Fibroblast of skin of right quadriceps (primary cell): ENCODE results near the gene IFT27.
"Not testable (repeated sequence)": the region's sequence is repeated elsewhere in the genome, so short reads cannot be mapped to it uniquely, and the experiment has no call there.

ENCODE experiments used
- DNase-seq: peaks from one replicate; pipeline ENCODE4 v3.0.0-alpha.2; 2013

IFT27 gene

DNA sequence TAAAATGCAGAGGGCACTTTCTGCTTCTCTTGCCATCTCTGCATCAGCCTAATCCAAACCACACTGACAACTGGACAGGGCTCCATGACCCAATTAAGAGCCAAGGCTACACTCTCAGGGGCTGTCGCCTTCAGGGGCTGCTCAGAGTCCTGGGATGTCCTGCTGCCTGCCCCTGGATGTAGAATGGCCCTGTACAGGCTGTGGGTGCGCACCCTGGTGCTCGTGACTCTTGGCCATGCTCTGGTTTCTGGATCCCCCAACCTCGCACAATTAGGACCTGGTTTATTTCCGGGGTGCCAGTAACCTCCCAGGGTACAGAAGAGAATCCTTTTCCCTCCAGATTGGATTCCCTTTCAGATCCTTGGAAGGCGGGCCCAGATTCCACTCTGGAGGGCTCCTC is 11.3 kb downstream of the IFT27 start:
- DNase-seq: no peak

DNA sequence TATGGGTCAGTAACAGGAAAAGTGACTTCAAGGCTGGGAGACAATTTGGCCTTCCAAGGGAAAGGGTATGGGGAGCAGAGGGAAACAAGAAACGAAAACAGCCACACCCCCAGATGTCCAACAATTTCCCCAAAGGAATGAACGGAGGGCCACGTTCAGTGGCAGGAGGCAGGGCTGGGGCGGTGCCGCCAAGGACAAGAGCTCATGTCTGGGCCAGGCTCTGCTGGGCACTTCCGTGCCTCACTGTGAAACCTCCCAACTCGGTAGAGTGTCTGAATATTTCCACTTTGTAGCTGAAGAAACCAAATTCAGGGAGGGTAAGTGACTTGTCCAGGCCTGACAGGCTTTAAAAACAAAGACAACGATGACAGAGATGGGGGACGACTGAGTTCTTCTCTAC is 11.9 kb downstream of the IFT27 start:
- DNase-seq: no peak

DNA sequence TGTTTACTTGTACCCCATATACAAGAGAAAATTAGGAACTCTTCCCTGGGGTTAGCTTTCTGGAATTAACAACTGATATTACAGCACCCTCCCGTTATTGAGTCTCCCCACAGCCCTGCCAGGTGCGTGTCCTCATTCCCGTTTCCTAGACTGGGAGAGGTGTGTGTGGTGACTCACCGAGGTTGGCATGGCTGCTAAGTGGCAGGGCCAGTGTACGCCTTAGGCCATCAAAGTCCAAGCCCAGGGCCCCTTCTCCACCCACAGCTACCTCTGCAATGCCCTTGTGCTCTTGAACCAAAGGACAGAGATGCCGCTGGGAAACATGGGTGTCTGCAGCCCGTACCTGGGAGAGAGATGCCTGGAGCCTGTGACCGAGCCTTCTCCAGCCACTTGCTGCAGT is 12.3 kb downstream of the IFT27 start:
- no peak for DNase-seq

DNA sequence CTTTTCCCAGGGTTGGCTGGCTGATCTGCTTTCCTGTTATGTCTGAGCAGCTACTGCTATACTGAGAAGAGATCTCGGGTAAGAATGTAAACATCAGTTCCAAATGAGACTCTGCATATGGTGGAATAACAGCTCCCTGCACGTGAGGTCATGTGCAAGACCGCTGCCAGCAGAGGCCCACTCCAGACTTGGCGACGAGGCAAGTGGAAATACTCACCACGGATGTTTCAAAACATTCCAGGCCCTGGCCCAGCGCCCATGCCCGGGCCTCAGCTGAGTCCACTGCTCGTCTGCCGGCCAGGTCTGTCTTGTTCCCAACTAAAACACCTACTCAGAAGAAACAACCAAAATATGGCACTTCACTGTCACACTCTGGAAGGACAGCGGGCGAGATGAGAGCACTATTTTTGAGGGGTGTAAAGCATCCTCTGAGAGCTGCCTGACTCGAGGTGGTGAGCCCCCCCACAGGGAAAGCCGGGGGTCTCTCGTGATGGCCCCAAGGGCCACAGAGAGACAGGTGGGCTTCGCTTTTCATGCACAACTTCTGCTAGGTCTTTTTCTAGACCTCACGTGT is 13.1 kb downstream of the IFT27 start:
- no peak for DNase-seq

DNA sequence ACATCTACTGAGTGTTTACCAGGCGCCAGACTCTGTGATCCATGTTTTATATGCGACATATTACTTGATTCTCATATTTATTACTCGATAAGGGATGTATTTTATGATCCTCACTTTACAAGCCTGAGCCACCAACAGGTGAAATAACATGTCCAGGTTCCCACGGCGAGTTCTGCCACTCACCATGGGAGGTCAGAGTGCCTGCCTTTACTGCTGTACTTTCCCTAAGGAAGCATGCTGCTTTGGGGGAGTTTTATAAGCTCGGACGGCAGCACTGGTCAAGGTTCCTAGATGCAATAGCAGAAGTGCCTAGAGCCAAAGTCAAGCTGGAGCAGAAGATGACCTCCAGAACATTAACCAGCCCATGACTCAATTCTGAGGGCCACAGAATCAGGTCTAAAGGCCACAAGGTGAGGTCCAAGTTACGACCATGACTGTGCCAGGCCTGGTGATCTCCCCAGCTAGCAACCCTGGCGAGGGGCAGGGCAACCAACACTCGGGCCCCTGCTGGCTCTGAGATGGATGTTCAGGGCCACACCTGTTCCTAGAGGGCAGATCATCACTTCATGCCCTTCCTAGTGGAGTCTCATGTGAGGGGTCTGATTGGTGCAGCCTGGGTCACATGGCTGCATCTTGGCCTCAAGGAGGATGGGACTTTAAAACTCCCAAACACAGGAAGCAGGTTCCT is 14.2 kb downstream of the IFT27 start:
- DNase-seq: no peak

DNA sequence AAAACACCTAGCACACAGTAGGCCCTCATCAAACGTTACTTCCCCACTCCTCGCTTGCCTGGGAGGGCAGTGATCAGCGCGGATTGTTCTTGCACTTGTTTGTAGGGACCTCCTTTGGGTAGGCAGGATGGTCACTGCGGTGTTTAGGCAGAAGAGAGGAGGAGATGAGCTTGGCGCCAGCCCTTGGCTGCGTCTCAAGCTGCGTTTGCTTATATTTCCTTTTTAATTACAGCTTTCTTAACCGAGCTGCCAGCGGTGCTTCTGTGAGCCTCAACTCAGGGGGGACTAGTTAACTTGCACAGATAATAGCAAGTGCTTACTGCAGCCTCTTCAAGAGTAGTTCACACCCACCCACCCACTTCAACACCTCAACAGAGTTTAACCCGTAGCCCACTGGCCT is 15.1 kb downstream of the IFT27 start:
- DNase-seq: no peak

DNA sequence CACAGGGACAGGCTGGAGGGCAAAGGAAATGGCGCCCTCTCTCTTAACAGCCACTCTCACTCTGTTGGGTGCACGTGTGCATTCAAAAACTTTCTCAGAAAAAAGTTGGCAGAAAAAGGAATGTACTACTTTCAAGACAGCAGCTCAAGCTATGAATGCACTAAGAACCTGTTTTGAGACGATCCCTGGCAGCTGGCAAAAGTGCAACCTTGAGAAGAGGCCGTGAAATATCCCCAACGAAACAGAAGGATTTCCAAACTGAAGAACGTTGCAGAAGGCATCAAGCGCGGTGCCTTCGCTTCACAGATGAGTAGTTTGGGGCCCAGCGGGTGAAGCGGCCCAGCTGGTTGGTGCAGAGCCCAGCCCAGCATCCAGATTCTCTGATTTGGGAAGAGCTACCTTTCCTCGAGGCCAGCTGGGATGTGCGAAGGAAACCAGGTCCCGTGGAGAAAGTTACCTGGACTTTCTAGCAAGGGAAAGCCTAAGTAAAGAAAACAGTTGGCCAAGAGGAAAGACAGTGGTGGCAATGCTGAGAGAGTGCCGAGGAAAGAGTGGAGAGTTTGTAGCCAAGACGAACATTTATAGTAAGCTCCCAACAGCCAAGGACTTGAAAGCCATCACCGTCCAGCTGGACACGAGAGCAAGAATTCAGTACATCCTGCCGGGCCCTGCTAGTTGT is 16.3 kb downstream of the IFT27 start:
- no peak for DNase-seq

DNA sequence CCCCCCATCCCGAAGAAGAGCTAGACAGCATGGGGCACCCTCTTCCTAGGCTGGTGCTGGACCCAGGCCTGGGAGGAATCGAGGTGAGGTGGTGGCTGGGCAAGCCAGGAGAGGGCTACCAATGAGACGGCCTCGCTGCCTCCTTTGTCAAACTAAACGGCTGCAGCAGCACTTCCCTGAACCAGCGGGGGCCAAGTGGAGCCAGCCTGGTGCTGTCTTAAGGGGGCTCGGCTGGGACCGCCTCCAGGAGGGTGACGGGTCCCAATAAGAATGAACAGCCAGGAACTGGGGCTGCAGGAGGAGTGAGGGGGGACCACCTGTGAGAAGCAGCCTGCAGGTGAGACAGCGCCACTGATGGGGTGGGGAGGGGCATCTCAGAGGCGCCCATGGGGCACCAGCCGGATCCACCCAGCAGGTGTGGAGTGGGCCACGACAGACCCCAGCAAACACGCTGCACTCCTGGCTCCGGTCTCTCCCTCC is 17.1 kb downstream of the IFT27 start:
- DNase-seq: no peak

DNA sequence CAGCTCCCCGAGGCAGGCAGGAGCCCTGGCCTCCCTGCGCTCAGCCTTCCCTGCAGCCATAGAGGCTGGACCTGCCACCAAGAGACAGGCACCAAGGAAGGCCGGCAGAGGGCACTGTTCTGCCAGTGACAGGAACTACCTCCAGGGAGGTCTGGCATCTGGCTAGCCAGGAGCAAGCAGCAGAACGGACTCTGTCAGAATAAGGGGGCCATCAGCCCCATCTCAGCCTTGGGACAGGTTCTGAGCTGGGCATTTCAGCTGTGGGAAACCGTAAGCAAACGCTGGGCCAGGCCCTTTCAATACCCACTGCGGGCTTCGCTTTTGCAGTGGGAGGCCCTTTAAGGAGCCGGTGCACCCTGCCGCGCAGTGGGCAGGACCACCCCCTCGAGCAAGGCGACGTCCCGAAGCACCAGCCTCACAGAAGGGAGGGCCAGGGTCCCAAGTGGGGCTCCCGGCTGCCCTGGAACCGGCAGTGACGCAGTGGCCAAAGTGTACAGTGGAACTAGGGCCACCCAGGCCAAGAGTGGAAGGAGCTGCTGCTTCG is 18.2 kb downstream of the IFT27 start:
- peak; percentile 49 for DNase-seq

DNA sequence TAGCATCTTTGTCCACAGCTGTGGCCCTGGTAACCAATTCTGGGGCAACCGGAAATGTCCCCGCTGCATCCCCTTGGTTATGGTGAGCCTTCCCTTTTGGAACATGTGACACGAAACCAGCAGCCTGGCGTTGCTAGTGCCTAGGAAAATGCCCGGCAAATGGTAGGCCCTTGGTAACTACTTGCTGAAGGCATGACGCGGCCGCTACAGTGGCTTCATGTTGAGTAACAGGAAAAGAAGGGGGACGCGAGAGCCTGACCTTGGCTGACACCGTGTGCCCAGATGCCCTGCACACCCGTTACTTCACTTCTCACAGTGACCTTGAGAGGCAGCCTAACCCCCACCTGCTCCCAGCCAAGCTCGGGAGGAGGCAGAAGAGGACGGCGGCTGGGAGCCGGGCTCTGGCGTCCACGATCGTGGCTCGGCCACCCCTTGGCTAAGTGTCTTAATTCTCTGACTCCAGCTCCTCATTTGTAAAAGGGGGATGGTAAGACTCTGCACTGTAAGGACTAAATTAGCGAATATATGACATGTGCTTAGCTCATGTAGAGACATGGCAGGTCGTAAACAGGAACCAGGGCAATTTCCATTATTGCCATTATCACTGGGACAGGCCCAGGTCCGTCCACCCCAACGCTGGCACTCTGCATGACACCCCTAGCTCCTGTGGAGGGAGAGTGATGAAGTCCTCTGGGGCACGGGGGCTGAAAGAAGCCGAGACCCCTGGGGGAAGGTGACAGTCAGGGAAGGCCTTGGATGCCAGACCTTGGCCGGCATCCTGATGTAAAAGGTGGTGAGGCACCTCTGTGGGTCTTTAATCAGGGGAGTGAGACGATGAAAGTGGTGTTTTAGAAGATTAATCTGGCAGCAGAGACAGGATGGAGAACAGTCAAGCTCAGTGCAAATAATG is 18.9 kb downstream of the IFT27 start:
- DNase-seq: no peak

DNA sequence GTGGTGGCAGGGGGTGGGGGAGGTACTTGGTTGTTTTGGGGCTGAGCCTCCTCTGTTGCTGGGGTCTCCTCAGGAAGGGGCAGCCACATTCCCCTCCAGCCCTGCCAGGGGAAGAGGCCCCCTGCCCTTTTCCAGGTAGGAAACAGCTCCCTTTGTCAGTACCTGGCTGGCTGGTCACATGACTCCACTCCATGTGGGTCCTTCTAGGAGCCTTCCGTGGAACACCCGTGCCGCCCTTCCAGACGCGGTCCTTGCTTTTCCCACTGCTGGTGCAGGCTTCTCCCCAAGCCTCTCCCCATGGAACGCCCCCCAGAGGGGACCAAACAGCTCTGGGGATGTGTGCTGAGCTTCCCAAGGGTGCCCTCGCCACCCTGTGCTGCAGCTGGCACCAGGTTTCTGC is 19.9 kb downstream of the IFT27 start:
- no peak for DNase-seq

DNA sequence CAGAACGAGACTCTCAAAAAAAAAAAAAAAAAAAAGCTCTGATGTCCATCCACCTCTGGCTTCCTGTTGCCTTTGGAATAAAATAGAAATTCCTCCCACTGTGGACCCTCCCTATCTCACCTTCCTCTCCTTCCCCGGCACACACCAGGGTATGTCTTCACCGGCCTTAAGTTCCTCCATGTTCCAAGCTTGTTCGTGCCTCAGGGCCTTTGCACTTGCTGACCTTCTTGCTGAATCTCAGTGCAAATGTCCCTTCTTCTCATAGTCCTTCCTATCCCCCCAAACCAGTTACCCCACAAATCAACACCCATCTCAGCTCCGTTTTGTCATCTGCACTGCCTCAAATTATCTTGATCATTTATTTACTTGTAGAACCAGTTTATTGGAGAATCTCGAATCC is 20.6 kb downstream of the IFT27 start:
- no peak for DNase-seq

DNA sequence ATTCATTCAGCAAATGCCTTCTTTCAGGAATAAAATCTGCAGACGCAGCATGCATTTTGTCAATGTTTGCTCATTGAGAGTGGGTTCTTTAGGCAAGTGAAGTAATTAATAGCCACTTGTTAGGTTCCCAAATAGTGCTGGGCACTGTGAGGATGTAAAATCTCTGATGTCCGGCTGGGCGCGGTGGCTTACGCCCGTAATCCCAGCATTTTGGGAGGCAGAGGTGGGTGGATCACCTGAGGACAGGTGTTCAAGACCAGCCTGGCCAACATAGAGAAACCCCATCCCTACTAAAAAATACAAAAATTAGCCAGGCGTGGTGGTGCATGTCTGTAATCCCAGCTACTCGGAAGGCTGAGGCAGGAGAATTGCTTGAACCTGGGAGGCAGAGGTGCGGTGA is 21.0 kb downstream of the IFT27 start:
- not testable (repeated sequence) for DNase-seq

DNA sequence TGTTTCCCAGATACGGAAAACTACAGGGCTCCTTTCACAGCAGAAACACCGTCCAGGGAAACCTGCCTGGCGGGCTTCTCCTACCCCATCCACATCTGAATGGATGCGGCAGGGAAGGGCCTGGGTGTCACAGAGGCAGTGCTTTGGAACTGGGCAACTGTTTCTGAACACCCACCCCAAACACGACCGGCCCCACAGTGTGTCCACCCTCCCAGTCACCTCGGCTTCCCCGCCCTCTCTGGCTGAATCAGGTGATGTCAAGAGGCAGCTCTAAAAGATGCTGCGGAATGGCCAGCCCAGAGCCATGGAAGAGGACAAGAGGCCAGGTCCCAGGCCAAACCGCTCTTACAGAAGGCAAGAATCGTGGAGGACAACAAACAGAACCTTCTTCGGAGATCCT is 22.0 kb downstream of the IFT27 start:
- DNase-seq: no peak

DNA sequence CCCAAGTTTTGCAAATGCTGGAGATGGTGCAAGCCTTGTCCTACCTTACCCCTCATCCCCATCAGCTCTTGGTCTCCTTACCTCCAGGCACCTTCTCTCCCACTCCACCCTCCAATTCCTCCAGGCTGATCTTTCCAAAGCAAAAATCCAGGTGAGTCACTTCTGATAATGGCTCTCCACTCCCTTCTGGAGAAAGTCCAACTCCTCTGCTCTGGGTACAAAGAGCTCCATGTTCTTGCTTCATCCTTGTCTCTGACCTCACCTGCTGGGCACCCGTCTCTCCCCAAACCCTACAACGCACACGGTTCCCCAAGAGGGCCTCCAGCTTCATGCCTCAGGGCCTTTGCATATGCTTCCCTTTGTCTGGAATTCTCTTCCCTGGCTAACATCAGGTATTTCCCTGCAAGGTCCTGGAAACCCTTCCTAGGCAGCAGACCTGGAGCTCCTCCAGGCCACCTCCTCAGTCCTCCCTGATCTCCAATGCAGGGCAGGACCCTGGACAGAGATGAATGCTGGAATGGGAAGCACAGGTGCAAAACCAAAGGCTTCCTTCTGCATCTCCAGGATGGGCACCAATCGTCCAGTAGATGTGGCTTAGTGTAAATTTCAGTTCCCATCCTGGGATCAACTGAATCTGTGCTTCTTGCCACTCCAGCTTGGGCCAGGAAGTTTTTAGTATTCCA is 22.7 kb downstream of the IFT27 start:
- DNase-seq: no peak

DNA sequence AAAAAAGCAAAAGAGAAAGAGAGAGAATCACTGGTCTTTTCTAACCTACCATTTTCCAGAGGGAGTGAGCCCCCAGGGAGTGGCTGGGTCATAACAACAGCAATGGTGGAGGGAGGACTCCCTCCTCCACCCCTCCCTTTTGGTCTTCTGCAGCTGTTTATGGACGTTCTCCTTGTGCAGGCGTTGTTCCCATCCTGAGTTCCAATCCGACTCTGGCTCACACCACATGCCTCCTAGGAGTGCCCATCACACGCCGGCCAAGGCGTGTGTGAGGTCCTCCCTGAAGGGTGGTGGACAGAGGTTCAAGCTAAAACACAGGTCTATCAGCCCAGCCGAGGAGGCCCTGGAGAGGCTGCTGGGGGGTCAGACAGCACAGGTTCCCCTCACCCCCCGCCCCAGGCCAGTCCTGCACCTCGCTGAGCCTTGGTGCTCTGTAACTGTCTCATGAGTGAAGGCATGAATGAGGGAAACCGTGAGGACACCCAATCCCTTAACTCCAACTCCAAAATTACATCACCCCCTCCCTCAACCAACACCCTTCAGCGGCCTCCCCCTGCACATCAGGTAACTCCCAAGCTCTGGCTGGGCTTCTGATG is 29.4 kb downstream of the IFT27 start:
- DNase-seq: no peak

DNA sequence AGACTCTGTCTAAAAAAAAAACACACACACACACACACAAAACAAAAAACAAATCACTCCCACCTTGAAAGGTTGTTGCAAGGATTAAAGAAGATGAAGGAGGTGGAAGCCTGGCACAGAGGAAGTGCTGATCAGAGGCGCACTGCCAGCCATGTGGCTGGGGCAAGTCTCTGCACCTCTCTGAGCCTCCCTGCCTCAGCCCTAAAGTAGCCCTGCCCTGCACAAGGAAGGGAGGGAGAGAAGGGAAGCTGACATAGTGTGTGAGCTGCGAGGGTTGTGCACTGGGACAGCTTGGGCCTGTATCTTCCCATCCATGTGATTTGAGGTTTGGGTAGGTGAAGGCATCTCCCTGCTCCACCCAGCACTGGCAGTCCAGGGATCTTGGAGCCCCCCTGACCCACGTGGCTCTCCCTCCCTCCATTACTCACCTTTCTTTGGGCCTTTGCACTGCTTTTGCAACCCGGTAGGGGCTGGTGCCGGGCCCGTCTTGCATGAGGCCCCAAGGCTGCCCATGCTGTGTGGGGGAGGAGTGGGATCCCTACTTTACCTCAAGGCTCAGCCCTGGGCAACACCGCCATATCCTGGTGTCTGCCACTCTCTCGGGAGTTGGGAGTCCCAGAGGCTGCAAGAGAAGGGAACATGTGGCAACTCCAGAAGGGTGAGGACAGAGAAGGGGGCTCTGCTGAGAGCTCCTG is 30.5 kb downstream of the IFT27 start:
- DNase-seq: no peak

DNA sequence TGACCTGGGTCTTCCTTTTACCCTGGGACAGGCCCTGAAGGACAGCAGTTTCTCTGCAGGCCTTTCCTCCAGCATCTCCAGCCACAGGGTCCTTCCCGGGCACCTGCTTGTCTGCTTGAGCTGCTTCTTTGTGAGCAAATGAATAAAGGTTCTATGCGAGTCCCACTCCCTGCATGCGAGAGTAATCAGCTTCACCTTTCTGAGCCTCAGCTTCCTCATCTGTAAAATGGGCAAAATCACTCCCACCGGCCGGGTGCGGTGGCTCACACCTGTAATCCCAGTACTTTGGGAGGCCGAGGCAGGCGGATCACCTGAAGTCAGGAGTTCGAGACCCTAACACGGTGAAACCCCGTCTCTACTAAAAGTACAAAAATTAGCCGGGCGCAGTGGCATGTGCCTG is 31.1 kb downstream of the IFT27 start:
- DNase-seq: no peak

DNA sequence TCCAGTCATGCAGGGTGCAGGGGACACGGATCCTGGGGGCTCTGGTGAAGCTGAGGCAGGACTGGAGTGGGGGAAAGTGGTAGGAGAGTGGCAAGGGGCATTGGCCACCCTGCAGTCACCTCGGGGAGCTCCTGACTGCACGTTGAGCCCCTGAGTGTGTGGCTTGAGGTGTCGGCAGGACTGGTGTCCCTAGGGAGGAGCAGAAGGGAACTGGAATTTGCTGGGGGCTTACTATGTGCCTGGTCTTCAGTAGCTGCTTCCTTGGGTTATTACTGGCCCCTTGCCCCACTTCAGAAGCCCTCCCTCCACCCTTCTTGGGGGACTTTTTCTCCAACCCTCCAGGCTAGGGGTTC is 31.5 kb downstream of the IFT27 start:
- DNase-seq: no peak

DNA sequence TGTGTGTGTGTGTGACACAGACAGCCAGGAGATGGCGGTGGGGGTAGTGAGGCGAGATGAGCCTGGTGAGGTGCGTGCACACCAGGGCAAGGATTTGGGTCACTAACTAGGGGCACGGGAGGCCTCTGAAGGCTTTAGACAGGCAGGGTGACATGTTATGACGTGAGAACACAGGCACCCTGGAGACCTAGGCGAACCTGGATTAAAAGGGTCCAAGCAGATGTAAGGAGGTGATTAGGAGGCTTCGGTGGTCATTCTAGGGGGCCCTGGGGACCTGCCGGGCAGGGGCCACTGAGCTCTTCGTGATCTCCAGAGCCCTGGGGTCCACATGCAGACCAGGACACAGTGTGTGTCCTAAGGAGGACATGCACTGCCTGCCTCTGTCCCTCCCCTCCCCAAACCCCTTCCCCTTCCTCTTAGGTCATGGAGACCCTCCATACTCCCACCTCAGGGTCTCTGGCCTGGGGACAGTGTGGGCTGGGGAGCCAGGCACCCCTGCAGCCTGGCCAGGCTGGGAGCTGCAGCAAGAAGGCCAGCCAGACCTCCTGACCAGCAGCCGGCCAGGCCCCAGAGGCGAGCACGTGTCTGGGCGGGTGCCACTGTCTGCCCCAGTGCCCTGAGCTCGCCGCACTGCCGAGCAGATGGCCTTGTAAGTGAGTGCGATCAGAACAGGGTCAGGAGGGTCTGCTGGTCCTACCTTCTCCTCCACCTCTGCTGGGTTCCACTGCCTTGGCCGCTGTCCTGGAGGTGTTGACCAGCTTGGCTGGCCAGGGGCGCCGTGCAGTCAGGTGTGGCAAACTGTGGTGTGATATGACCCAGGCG is 32.1 kb downstream of the IFT27 start:
- DNase-seq: no peak

DNA sequence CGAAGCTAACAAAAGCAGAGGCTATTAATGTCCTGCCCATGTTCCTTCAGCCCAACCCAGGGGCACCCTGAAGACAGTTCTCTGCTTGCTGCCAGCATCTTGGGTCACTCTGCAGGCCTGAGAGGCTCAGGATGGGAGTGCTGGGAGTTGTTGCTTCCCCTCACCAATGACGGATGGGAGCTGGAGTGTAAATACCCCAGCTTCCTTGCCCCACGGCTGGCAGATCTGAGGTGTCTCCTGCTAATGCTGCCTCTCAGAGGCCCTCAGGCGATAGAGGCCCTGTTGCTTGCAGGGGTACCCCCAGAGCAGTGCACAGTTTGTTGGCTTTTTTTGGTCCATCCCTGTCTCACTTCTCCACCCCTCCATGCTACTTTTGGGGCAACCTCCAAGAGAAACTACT is 32.9 kb downstream of the IFT27 start:
- DNase-seq: no peak
